Measurements from ENCODE around the gene ZSWIM7.
A peak's percentile ranks its signal among the peaks of the same experiment; 100 is the strongest.
"Not testable (repeated sequence)": the region's sequence is repeated elsewhere in the genome, so short reads cannot be mapped to it uniquely, and the experiment has no call there.

ZSWIM7 gene

DNA sequence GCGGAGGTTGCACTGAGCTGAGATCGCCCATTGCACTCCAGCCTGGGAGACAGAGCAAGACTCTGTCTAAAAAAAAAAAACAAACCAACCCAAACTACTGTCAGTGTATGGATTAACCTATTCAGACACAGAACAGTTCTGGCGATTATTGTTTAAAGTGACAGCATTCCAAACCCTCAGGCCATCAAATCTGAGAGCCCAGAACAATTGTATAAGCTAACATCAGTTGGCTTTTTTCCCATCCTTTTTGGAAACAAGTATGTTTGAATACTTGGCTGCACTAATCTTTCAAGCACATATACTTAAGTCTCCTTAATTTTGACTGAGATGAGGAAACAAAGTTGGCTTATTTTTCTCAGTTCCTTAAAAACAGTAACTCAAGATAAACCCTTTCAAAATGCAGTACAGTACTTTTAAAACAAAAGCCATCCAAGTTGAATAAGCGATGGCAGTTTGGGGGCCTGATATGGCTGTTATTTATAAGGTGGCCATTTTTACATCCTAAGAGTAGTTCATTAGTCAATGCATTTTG, 1.4 kb downstream of the ZSWIM7 start:
- DNase-seq (ENCODE audit: low read depth), result no peak

DNA sequence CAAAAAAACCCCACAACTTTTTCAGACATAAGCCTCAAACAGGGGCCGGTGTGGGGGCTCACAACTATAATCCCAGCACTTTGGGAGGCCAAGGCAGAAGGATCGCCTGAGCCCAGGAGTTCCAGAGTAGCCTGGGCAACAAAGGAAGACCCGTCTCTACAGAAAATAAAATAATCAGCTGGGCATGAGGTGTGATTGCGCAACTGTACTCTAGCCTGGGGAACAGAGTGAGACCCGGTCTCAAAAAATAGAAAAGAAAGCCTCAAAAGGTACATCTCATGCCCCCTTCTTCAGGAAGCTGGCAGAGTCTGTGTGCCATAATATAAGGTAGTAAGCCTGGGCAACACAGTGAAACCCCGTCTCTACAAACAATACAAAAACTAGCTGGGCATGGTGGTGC, 3.2 kb downstream of the ZSWIM7 start:
- no peak for DNase-seq (ENCODE audit: low read depth)

DNA sequence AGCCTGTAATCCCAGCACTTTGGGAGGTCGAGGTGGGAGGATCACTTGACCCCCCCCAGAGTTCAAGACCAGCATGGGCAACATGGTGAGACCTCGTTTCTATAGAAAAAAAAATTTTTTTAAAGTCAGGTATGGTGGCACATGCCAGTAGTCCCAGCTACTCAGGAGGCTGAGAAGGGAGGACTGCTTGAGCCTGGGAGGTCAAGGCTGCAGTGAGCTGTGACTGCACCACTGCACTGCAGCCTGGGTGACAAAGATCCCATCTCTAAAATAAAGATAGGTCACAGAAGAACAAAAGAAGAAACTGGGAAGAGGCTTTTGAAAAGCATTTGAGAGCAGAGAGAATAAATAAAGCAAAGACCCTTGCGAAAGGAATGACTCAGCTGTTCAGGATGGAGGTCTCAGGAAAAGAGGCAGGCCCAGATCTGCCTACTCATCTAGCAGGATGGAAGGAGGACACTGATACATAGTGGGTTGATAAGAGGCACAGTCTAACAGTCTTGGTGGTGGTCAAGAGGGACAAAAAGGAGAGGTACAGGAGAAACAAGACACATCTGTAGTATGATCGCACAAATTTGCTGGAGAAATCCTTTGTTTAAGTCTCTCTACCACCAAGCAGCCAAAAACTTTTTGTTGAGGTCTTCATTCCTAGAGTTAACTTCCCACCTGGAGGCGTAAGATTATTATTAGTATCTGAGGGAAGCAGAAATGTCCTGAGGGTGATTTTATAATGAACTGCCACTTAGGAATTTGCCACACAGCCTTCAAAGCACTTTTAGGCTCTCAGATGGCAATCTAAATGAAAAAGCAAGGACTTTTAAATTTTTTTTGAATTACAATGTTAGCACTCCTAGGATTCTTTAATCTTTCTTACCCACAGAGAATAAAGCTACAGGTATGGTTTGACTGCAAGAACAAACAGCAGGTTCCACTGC, 17.6 kb downstream of the ZSWIM7 start:
- peak; percentile 69 for DNase-seq (ENCODE audit: low read depth)

DNA sequence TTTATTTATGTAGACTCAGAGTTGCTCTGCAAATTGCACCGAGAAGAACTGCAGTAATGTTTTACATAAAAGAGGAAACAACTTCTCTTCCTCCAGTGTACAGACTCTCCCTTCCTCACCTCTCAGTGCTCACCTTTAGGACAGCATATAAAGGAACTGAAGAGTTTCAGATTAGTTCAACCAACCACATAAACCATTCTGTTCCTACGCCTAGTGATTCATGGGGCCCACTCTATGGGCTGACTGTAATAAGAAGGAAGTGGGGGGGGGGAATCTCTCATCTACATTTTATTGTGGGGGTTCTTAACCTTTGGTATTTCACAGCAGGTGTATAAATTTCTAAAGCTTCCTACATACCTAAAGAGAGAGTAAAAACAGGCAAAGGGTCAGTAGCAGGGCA, 18.3 kb downstream of the ZSWIM7 start:
- DNase-seq (ENCODE audit: low read depth), result no peak

DNA sequence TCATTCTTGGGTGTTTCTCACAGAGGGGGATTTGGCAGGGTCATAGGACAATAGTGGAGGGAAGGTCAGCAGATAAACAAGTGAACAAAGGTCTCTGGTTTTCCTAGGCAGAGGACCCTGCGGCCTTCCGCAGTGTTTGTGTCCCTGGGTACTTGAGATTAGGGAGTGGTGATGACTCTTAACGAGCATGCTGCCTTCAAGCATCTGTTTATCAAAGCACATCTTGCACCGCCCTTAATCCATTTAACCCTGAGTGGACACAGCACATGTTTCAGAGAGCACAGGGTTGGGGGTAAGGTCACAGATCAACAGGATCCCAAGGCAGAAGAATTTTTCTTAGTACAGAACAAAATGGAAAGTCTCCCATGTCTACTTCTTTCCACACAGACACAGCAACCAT, 20.5 kb downstream of the ZSWIM7 start:
- DNase-seq (ENCODE audit: low read depth), result not testable (repeated sequence)

DNA sequence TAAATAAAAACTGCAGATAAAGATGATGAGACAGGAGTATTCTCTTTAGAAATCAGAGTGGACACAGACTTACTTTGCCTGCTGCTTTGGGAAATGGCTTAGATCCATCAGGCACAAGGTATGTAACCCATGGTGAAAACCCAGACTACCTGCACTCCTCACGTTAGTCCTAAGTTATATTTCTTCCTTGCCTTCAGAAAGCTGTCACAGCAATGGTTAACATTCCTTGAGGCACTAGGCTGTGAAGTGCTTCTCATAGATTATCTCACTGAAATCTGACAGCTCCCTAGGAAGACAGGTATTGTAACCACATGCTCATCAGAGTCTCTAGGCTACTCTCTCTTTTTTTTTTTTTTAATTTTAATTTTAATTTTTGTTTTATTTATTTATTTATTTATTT, 20.9 kb downstream of the ZSWIM7 start:
- no peak for DNase-seq (ENCODE audit: low read depth)

DNA sequence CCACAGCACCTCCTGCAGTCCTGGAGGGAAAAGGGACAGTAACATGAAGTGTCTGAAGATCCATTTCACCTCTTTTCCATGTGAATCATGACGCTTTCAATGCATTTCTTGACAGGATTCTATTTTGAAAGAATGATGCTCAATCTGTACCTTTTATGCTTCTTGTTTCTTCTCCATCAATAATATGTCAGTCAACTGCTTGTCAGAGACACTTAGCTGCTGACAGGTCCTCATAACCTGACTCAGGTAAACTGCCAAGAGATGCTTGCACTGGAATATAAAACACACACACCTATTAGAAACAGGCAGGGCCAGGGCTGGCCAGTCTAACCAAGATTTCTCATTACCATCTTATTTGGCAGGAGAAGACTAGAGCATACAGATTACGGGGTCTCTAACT, 21.6 kb downstream of the ZSWIM7 start:
- DNase-seq (ENCODE audit: low read depth), result no peak

DNA sequence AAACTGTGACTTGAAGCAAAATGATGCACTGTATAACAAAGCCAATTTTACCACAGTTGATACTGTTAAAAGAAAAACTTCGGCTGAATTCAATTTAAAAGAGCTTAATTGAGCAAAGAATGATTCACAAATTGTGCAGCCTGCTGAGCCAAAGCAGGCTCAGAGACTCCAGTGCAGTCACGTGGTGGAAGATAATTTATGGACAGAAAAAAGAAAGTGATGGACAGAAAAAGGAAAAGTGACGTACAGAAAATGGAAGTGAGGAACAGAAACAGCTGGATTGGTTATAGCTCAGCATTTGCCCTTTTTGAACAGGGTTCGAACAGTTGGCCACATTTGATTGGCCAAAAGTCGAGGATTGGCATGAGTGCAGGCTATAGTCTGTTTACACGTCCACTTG, 25.7 kb downstream of the ZSWIM7 start:
- DNase-seq (ENCODE audit: low read depth), result no peak

DNA sequence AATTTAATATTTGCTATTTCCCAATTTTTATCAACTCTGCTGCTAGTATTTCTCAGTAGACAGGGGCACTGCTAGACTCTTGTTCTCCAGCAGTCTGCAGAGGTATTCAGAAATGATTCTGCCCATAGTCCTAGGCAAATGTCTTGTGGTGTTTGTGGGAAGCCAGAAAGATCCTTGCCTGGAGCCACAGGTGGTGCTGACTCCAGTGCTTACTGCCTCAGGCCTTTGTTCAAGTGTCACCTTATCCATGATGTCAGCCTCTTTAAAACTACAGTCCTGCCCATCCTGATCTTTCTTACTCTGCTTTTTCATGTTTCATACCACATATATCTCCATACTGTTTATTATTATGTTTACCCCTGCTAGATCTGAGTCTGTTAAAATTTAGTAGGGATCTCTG, 26.5 kb downstream of the ZSWIM7 start:
- no peak for DNase-seq (ENCODE audit: low read depth)

DNA sequence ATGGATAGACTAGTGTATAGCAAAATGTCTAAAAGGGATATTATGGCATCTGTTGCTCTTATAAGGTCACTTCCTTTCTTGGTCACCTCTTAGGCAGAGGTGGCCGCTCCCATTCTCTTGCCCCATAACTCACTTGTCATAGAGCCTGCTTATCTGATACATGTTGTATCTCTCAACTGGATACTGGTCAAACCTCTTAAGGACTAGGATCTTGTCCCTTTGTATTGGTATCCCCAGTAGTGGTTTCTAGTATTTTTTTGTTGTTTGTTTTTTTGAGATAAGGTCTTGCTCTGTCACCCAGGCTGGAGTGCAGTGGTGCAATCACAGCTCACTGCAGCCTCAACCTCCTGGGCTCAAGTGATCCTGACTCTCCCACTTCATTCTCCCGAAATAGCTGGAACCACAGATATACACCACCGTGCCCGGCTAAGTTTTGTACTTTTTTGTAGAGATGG, 27.0 kb downstream of the ZSWIM7 start:
- DNase-seq (ENCODE audit: low read depth), result no peak

DNA sequence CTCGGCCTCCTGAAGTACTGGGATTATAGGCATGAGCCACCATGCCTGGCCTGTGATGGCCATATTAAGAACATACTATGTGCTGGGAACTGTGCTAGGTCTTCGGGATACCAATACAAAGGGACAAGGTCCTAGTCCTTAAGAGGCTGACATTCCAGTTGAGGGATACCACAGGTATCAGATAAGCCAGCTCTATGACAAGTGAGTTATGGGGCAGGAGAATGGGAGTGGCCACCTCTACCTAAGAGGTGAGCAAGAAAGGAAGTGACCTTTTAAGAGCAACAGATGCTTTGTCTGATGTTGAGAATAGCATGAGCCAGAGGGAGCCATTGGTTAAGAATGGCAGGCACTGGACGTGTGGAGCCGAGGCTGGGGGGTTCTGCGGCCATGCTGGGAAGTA, 27.6 kb downstream of the ZSWIM7 start:
- DNase-seq (ENCODE audit: low read depth), result no peak

DNA sequence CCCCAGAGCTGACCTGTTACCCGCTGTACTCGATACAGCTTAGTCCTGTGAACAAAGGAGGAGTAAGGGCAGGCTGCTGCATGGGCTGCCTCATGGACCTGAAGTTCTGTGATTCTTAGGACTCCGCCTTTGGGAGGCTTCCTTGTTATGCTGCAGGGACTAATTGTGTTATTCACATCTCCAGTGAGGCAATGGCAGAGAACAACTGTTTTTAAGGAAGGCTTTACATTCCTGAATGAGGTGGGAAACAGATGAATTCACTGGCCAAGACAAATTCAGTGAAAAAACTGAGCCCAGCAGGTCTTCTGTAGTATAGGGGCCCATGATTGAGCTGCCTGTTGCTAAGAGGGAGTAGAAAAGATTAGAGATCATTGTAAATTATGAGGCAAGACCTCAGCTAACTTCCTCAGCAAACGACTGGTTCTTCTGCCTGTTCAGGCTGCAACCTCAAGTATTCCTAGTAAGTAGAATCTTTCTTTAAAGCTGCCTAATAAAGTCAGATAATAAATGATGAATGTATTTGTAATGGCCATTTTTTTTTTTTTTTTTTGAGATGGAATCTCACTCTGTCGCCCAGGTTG, 28.3 kb downstream of the ZSWIM7 start:
- no peak for DNase-seq (ENCODE audit: low read depth)

DNA sequence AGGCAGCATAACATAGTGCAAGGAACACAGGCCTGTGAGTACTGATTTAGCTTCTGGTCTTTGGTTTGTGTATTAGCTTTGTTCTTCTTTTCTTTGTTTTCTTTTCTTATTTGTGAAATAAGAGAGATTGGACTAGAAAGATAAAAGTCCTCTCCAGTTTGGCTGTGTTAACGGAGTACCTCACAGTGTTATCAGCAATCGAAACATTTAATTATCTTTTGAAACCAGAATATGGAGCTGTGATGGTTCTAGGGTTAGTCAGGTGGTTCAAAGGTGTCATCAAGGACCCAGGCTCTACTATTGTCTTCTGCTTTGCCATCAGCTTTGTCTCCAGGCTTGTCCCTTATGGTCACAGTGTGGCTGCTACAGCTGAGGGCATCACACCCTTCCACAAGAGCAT, 29.0 kb downstream of the ZSWIM7 start:
- no peak for DNase-seq (ENCODE audit: low read depth)

DNA sequence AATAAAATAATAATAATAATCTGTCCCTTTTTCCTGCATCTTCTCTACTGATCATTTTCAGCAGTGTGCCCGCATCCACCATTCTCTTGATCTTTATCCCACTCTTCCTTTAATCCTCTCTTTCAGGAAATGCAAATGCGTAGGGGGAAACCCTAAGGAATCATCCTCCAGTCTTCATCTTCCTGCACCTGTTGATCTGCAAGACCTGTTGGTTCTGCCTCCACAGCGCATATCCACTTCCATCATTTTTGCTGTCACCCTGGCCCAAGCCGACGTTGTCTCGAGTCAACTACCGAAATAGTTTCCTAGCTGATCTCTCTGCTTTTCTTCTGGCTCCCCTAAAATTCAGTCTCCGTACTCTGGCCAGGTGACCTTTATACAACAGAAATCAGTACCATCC, 30.0 kb downstream of the ZSWIM7 start:
- DNase-seq (ENCODE audit: low read depth), result no peak

DNA sequence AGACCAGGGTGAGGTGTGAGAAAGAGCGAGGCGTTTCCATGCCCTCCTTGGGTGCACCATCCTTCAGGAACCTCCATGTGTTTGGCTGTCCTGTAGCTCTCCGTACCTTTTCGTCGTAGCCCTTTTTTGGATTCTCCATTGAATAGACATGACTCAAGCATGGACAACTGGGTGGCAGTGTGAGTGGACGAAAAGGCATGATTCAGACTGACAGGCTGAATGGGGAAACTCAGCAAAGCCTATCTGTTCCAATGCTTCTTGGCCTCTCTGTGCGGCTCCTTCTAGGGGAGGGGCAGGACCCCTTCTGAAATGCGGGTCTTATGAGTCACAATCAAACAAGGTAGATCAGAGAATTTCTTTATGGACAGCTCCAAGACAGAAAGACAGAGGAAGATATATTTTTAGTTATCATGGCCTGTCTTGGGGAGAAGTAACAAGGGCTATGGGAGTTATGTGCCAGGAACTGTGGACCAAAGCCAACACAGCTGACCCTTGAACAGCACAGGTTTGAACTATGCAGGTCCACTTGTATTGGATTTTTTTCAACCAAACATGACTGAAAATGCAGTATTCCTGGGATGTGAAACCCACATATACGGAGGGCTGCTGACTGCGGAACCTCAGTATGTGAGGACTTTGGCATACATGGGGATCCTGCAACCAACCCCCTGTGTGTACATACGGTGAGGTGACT, 31.7 kb downstream of the ZSWIM7 start:
- no peak for DNase-seq (ENCODE audit: low read depth)

DNA sequence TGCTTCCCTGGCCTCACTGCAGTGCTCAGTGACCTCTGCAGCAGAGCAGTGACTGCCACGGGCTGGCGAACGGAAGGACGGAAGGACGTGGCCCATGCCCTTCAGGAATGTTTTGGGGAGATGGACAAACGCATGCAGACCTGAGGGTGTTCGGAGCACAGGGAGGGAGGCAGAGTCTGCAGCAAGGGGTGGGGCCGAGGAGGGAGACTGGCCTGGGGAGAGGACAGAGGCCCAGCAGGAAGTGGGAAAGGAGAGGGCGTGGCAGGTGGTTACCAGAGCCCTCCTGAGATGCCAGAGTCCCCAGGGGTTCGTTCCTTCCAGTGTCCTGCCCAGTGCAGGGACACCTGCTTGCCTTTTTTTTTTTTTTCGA, 32.6 kb downstream of the ZSWIM7 start:
- peak; percentile 72 for DNase-seq (ENCODE audit: low read depth)

DNA sequence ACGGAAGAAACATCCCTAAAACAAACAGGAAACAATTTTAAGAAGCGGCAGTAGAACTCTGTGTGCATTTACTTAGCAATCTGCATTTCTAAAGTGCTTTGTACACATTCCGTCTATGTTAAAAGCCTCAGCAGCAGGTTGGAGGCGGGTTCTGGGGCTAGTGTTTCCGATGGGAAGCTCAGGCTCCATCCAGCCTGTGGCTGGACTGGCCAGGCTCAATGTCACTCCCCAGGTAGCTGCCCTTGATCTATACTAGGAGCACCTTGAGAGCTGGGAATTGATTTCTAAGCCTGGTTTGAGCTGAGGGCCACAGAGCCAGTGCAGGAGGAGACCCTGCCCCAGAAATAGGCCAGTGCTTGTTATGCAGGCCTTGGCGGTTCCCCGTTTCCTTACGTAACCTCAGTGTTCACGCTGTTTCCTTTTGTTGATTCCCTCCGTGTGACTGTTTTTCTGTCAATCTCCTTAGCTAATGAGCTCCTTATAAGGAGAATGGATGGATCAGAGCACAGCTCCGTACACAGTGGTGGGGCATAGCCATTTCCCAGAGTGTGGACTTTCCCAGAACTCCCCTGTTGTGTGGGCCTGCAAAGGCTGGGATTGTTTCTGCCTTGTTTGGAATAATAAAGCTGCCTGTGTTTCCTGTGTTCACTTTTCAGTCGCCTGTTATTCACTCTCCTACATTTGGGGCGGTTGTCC, 33.2 kb downstream of the ZSWIM7 start:
- no peak for DNase-seq (ENCODE audit: low read depth)

DNA sequence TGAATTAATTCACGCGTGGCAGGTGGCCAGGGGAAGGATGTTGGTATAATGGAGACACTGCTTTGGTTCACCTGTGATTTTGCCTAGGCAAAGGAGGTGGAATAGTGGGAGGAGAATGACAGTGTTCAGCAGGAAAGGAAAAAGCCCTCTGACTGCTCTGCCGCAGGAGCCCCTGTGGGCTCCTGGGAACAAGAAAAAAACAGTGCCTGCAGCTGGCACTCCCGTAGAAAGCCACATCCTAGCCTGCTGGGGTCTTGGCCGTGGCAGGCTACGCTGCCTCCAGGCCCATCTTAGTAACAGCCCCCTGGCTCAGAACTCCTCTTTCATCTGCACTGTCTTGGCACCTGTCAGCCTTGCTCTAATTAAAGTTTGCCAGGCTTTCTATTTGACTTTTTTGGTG, 34.0 kb downstream of the ZSWIM7 start:
- DNase-seq (ENCODE audit: low read depth), result no peak

DNA sequence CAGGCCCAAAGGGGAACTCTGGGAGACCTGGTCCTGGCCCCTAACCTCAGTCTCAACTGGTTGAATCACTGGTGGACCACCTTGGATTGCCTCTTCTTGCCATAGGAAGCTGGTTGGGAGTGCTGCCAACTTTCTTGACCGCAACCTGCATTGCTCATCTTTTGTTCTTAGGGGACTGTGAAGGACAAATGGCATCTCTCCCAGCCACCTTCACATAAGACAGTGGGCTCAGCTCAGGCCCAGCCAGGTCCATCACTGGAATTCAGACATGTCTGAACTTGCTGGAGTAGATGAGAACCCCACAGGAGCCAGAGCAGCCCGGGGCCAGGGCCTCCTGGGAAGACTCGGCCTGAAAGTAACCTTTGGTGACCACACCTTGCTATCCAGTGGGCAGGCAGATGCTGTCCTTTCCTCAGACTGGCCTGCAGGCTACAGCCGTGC, 35.8 kb downstream of the ZSWIM7 start:
- no peak for DNase-seq (ENCODE audit: low read depth)

DNA sequence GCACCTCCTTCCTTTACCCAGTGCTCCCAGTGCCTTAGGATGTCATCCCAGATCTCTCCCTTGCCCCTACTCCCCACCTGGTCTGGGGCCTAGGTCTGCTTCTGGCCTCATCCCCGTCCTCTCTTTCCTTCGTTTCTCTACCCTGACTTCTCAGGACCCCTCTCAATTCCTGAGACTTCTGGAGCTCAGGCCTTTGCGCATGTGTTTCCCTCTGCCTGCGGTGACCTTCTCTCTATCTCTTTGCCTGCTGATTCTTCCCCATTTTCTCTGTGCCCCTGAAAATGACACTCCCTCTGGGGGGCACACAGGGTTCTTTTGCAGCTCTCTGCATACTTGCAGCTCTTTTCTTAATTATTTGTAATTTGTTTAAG, 41.0 kb downstream of the ZSWIM7 start:
- no peak for DNase-seq (ENCODE audit: low read depth)

DNA sequence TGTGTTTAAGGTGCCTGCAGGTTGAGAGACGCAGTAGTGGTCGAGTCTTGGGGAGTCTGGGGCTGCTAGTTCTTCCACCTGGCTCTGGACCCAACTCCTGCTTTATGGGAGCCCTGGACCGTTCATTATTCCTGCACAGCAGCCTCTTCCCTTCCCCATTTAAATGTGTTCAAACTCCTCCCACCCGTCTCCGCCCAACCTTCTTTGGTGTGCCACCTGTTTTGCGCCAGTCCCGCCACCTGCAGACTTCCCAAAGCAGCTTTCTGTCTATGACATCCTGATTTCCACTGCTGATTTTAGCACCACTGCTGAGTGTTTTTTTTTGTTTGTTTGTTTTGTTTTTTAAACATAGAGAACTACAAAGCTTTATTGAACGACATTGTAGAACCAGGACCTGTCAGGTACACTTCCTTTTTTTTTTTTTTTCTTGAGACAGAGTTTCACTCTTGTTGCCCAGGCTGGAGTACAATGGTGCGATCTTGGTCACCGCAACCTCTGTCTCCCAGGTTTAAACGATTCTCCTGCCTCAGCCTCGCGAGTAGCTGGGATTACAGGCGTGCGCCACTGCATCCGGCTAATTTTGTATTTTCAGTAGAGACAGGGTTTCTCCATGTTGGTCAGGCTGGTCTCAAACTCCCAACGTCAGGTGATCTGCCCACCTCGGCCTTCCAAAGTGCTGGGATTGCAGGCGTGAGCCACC, 41.7 kb downstream of the ZSWIM7 start:
- no peak for DNase-seq (ENCODE audit: low read depth)

DNA sequence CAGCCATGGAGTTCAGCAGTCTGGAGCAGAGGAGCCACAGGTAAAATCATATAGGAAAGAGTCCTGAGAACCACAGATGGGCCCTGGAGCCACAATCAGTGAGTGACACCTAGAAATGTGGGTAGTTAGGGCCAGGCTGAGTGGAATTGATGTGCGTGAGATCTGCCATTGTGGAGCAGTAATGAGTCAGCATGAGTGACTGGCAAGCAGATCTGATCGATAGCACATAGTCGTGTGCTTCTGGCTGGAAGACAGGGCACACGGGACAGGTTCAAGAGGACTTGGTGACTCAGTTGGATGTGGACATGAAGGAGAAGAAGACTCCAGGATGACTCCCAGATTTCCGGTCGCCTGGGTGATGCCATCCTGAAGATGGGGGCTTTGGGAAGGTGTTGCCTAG, 42.3 kb downstream of the ZSWIM7 start:
- peak; percentile 72 for DNase-seq (ENCODE audit: low read depth)
